Neutrophil (primary cell): ENCODE data around the gene ITPK1.

ENCODE experiments used
- H3K27ac ChIP-seq: fragments of 200-600 bp; sonication (generic); 2 replicates; pipeline ENCODE4 v1.5.1; 2016; ENCODE audit warnings: mild to moderate bottlenecking, moderate library complexity
- H3K27me3 ChIP-seq: fragments of 200-600 bp; sonication (generic); 2 replicates; pipeline ENCODE4 v1.6.0; 2016; ENCODE audit warnings: mild to moderate bottlenecking
- H3K36me3 ChIP-seq: fragments of 200-600 bp; sonication (generic); 2 replicates; pipeline ENCODE4 v1.5.1; 2017
- H3K4me1 ChIP-seq, 2 experiments: fragments of 200-600 bp in 1 of 2; sonication (generic) in 1 of 2; 1 replicate in 1 of 2; 2 replicates in 1 of 2; pipeline versions ENCODE4 v1.5.1 to v1.6.1; 2013 to 2016; ENCODE audit warnings: low read depth in 1 of 2, low read length in 1 of 2, mild to moderate bottlenecking in 1 of 2, moderate library complexity in 1 of 2; ENCODE audit not compliant: control insufficient read depth in 1 of 2, insufficient read depth in 1 of 2
- H3K4me3 ChIP-seq, 2 experiments: fragments of 200-600 bp in 1 of 2; sonication (generic) in 1 of 2; 1 replicate in 1 of 2; 2 replicates in 1 of 2; pipeline ENCODE4 v1.5.1; 2013 to 2016; ENCODE audit warnings: low read depth in 1 of 2, low read length in 1 of 2, mild to moderate bottlenecking in 1 of 2, moderate library complexity in 1 of 2
- H3K9me3 ChIP-seq: fragments of 200-600 bp; sonication (generic); 2 replicates; pipeline ENCODE4 v1.5.1; 2016
- TF ChIP-seq, protein P1 (sequence below): fragments of 200-600 bp; sonication (generic); IDR thresholded peaks from 2 replicates; pipeline ENCODE4 v1.5.1; 2016; ENCODE audit warnings: antibody characterized with exemption

The ITPK1 gene

DNA sequence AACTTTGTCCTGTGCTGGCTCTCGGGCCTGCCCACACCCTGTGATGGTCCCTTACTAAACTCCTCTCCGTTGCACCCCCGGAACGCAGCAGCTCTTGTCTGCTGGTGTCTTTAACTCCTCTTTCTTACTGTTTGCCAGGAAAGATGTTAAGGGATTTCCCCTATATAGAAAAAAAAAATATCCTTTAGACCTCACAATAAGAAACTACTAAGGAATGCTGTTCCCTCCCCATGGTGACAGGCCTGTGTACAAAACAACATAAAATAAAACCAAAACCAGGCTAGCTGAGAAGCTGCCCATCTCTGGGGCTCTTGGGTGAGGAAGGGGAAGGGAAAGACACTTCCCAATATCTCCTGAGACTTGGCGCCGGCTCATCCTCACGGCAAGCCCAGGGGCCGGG, 97.4 kb downstream of the ITPK1 start:
- Histone ChIP-seq H3K4me1 (peaks cover 2 to 3% of the 10 kb centered on the region in 2 experiments), H3K27ac (no peak overlapping the region), H3K27me3 (no peaks in the 10 kb centered on the region), H3K9me3 (no peaks in the 10 kb centered on the region), H3K4me3 (no peak overlapping the region), H3K36me3 (peaks cover 32% of the 10 kb centered on the region)
- TF ChIP-seq, protein P1, sequence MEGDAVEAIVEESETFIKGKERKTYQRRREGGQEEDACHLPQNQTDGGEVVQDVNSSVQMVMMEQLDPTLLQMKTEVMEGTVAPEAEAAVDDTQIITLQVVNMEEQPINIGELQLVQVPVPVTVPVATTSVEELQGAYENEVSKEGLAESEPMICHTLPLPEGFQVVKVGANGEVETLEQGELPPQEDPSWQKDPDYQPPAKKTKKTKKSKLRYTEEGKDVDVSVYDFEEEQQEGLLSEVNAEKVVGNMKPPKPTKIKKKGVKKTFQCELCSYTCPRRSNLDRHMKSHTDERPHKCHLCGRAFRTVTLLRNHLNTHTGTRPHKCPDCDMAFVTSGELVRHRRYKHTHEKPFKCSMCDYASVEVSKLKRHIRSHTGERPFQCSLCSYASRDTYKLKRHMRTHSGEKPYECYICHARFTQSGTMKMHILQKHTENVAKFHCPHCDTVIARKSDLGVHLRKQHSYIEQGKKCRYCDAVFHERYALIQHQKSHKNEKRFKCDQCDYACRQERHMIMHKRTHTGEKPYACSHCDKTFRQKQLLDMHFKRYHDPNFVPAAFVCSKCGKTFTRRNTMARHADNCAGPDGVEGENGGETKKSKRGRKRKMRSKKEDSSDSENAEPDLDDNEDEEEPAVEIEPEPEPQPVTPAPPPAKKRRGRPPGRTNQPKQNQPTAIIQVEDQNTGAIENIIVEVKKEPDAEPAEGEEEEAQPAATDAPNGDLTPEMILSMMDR, result no peak

DNA sequence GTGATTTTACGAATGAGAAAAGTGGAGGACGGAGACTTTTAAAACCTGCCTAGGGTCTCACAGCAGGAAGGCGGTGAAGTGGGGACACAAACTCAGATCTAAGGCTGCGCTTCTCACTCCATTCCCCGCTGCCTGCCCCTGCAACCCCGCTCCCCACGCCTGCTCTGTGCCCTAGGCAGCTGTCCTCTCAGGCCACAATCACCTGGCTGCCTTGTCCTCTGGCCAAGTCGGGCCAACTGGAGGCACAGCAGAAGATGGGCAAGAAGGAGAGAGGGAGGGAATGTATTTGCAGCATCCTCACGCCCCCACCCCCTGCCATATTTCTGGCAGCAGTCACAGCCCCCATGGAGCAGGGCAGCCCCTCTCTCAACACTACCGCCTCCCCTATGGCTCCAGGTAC, 97.8 kb downstream of the ITPK1 start:
- Histone ChIP-seq H3K36me3 (peaks cover 32% of the 10 kb centered on the region), H3K4me1 (peaks cover 5 to 8% of the 10 kb centered on the region in 2 experiments), H3K27me3 (no peaks in the 10 kb centered on the region), H3K9me3 (no peaks in the 10 kb centered on the region), H3K4me3 (no peak overlapping the region), H3K27ac (no peak overlapping the region)
- TF ChIP-seq, protein P1, result no peak

DNA sequence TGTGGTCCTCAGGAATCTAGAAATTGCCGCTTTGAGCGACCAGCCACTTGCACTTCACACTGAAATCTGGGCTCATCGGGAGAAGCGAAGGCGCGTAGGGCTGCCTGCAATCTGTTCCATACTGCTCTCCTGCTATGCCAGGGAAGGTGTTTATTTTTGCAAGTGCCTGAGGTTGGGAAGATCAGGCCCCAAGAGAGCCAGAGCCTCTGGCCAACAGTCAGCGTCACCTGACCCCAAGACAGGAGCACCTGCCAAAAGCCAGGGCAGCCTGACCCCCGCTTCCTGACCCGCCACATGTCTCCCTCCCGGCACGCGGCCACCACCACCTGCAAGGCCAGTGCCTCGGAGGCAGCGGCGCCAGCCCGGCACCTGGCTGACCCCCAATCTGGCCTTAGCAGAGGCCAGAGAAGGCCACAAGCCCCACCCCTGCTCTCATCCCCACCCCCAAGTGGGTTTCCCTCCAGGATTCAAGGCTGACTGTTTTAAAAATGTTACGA, 98.4 kb downstream of the ITPK1 start:
- no peak overlapping the region for H3K4me3 ChIP-seq
- H3K9me3 ChIP-seq, result no peaks in the 10 kb centered on the region
- peaks cover 35% of the 10 kb centered on the region for H3K36me3 ChIP-seq
- H3K27me3 ChIP-seq, result no peaks in the 10 kb centered on the region
- H3K27ac ChIP-seq, result no peak overlapping the region
- TF ChIP-seq, protein P1, result no peak
- H3K4me1 ChIP-seq, result peaks cover 5 to 10% of the 10 kb centered on the region in 2 experiments

DNA sequence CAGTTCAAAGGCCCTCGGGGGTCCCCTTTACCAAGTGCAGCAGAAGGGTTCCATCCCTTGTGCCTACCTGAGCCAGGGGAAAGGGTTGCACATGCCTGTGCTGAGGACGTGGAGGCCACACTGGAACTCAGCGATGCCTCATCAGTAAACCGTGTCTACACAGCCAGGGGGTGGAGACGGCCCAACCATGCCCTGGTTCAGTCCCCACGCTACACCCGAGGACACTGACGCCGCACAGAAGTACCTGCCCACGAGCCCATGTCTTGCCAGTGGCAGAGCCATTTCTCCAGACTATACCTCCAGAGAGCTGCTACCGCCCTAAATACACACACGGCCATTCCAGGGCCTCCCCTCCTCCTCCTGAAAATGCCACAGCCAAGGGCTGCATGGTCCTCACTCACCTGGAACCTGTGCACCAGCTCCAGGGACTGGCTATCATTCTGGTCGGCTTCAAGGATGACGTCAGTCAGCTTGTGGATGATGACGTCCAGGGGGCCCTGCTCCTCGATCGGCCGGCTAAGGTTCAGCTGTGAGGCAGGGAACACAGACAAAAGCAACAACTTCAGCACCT, 99.4 kb downstream of the ITPK1 start:
- Histone ChIP-seq H3K4me3 (no peak overlapping the region), H3K27me3 (no peaks in the 10 kb centered on the region), H3K36me3 (peaks cover 38% of the 10 kb centered on the region), H3K27ac (no peak overlapping the region), H3K4me1 (peaks cover 5 to 10% of the 10 kb centered on the region in 2 experiments), H3K9me3 (no peaks in the 10 kb centered on the region)
- TF ChIP-seq, protein P1, result no peak

DNA sequence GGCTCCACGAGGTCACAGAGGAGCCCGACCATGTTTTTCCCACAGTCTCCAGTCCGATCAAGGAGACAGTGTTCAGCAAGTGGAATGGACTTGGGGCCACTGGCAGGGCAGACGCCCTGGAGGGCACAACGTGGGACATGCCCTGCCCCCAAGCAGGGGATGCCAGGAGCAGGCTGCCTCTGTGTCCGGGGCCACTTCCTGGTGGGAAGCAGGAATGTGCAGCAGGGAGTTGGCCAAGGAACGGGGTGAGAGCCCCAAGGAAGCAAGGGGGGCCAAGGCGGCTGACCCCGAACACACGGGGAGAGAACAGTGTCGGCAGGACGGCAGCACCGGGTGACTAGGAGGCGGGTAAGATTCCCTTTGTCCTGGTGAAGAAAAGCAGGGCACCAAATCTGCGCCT, 100.2 kb downstream of the ITPK1 start:
- H3K4me1 ChIP-seq, result peaks cover 5 to 10% of the 10 kb centered on the region in 2 experiments
- peak overlapping the region; percentile 10 for H3K27ac ChIP-seq
- no peak overlapping the region for H3K4me3 ChIP-seq
- no peaks in the 10 kb centered on the region for H3K9me3 ChIP-seq
- H3K27me3 ChIP-seq, result no peaks in the 10 kb centered on the region
- H3K36me3 ChIP-seq, result peaks cover 44% of the 10 kb centered on the region
- TF ChIP-seq, protein P1, result no peak
